HepG2 (cell line): ENCODE measurements around the gene STBD1. TPM values are rescaled to one million over a fixed set of nuclear protein-coding genes. Genes with fewer than 3 reads are reported as not detected.
A peak's percentile ranks its signal among the peaks of the same experiment; 100 is the strongest.

Experiments used
- BCL6 ChIP-seq: IDR thresholded peaks from 2 replicates; pipeline ENCODE4 v1.6.1; 2016; ENCODE audit warnings: missing genetic modification reagents, missing compliant biosample characterization
- BORCS8-MEF2B ChIP-seq: sonication (generic); formaldehyde crosslinking; IDR thresholded peaks from 2 replicates; pipeline ENCODE4 v1.8.0; 2022; ENCODE audit warnings: mild to moderate bottlenecking, missing genetic modification reagents
- E2F2 ChIP-seq: sonication (generic); formaldehyde crosslinking; IDR thresholded peaks from 2 replicates; pipeline ENCODE4 v1.4.0; 2020; ENCODE audit warnings: missing genetic modification reagents, borderline replicate concordance
- ELF3 ChIP-seq: IDR thresholded peaks from 2 replicates; pipeline ENCODE4 v1.6.1; 2016; ENCODE audit warnings: missing genetic modification reagents, missing compliant biosample characterization
- ERF ChIP-seq: IDR thresholded peaks from 2 replicates; pipeline ENCODE4 v1.6.1; 2018; ENCODE audit warnings: missing biosample characterization, missing genetic modification reagents
- FOXP1 ChIP-seq, 2 experiments: fragments of 450-650 bp in 1 of 2; IDR thresholded peaks; 2 replicates each; pipeline ENCODE4 v1.6.1; 2017 to 2018; ENCODE audit warnings: antibody characterized with exemption in 1 of 2
- GRHL1 ChIP-seq: sonication (generic); formaldehyde crosslinking; conservative IDR thresholded peaks from 2 replicates; pipeline ENCODE4 v1.8.0; 2022; ENCODE audit warnings: missing genetic modification reagents
- RXRB ChIP-seq: IDR thresholded peaks from 2 replicates; pipeline ENCODE4 v1.6.1; 2016; ENCODE audit warnings: borderline replicate concordance, missing genetic modification reagents, missing compliant biosample characterization
- SP140L ChIP-seq: sonication (generic); formaldehyde crosslinking; IDR thresholded peaks from 2 replicates; pipeline ENCODE4 v1.4.0; 2020; ENCODE audit warnings: missing genetic modification reagents, borderline replicate concordance
- SP5 ChIP-seq: IDR thresholded peaks from 2 replicates; pipeline ENCODE4 v1.6.1; 2016; ENCODE audit warnings: low read depth, borderline replicate concordance
- ZBTB10 ChIP-seq: sonication (generic); formaldehyde crosslinking; IDR thresholded peaks from 2 replicates; pipeline ENCODE4 v1.4.0; 2020; ENCODE audit warnings: missing genetic modification reagents, borderline replicate concordance
- ZBTB33 ChIP-seq: sonication (generic); formaldehyde crosslinking; IDR thresholded peaks from 2 replicates; pipeline ENCODE4 v1.4.0; 2020; ENCODE audit warnings: missing genetic modification reagents
- ZHX2 ChIP-seq, 2 experiments: sonication (generic) in 1 of 2; formaldehyde crosslinking in 1 of 2; IDR thresholded peaks; 2 replicates each; pipeline versions ENCODE4 v1.6.1 to v1.9.0; 2014 to 2022; ENCODE audit warnings: antibody characterized with exemption in 1 of 2, borderline replicate concordance in 1 of 2, inconsistent platforms in 1 of 2, low read depth in 1 of 2, missing genetic modification reagents in 1 of 2
- ZNF891 ChIP-seq: sonication (generic); formaldehyde crosslinking; IDR thresholded peaks from 2 replicates; pipeline ENCODE4 v1.5.0; 2020; ENCODE audit warnings: mild to moderate bottlenecking, missing genetic modification reagents
- ZSCAN9 ChIP-seq: IDR thresholded peaks from 2 replicates; pipeline ENCODE4 v1.6.1; 2016; ENCODE audit warnings: borderline replicate concordance
- polyA plus RNA-seq, 8 experiments: library from polyadenylated mRNA; depleted of rRNA in 3 of 8; stranded (reverse) in 7 of 8; unstranded in 1 of 8; fragments of >200 nt; fragmentation: Illumina TruSeq in 4 of 8; extraction: Trizol in 4 of 8; gene quantifications; 2 replicates each; pipeline versions ENCODE4 v1.2.1 to v1.2.3, GENCODE V29; 2011 to 2016; ENCODE audit warnings: low read depth in 4 of 8, missing spikeins in 1 of 8, mixed read lengths in 1 of 8; ENCODE audit not compliant: insufficient read depth in 1 of 8
- total RNA-seq, 5 experiments: library from RNA; depleted of rRNA; stranded (reverse); fragments of >200 nt; fragmentation: Illumina TruSeq; extraction: Trizol; gene quantifications; 2 replicates each; pipeline ENCODE4 v1.2.3, GENCODE V29; 2016; ENCODE audit warnings: low read depth in 1 of 5

STBD1 gene
- total and polyA plus RNA-seq, 2 of the 13 experiments (the other 11 are each of a cell fraction or from before 2014, with no cell fraction given): 2.8 to 4.3 TPM

- TF ChIP-seq BORCS8-MEF2B (no peak), GRHL1 (CRISPR knock-in tag) (no peak), BCL6 (CRISPR knock-in tag) (no peak), RXRB (0 out of 2 replicates have a peak, but pooled peaks have one; percentile 17), SP5 (no peak), ZBTB33 (CRISPR knock-in tag) (no peak), E2F2 (no peak), FOXP1 (IDR thresholded peaks at IDR 0.05) (no peak), FOXP1 (CRISPR knock-in tag; IDR thresholded peaks at IDR 0.05) (0 out of 2 replicates have a peak, but pooled peaks have one; percentile 10), ZHX2 (IDR thresholded peaks at IDR 0.05; ENCODE audit: low read depth) (no peak), ZHX2 (CRISPR knock-in tag; IDR thresholded peaks at IDR 0.05; ENCODE audit: borderline replicate concordance) (no peak), SP140L (no peak), ERF (CRISPR knock-in tag) (no peak), ELF3 (CRISPR knock-in tag) (0 out of 2 replicates have a peak, but pooled peaks have one; percentile 15), ZSCAN9 (CRISPR knock-in tag) (no peak), ZNF891 (no peak), ZBTB10 (CRISPR knock-in tag) (no peak)
Observed at GRCh38 chr4:76278583-76278982, 27.9 kb upstream of the STBD1 start (continued).
